ENCODE measurements around the gene NPHS1.
"Not testable (repeated sequence)": the region's sequence is repeated elsewhere in the genome, so short reads cannot be mapped to it uniquely, and the experiment has no call there.

Gene NPHS1

DNA sequence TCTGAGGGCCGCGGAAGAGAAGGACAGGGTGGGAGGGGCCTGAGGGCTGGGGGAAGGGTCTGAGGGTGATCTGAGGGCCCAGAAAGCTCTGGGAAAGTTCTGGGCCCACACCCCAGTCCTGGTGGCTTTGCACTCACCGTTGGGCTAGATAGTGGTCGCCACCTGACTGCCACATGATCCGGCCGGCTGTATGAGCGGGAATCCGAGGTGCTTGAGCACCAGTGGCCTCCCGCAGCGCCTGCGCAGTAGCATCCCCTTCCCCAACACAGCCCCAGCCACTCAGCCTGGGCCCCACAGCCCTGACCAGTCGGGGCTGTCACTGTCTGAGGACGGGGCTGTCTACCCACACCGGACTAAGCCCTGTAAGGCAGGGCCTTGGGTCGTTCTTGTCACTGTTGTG is 54.6 kb downstream of the NPHS1 start:
- TF ChIP-seq TRIM28 (IDR thresholded peaks at IDR 0.05; ENCODE audit: borderline replicate concordance, low read length) (no peak), GLI4 (tag by site-specific recombination; IDR thresholded peaks at IDR 0.05) (no peak), ZNF600 (tag by site-specific recombination; IDR thresholded peaks at IDR 0.05) (no peak), ZNF530 (tag by site-specific recombination; IDR thresholded peaks at IDR 0.05; ENCODE audit: low read depth) (no peak), ZNF19 (tag by site-specific recombination; IDR thresholded peaks at IDR 0.05; ENCODE audit: low read depth) (no peak), REPIN1 (tag by site-specific recombination; IDR thresholded peaks at IDR 0.05; ENCODE audit: low read depth) (no peak)
- TF ChIP-seq, protein P1, sequence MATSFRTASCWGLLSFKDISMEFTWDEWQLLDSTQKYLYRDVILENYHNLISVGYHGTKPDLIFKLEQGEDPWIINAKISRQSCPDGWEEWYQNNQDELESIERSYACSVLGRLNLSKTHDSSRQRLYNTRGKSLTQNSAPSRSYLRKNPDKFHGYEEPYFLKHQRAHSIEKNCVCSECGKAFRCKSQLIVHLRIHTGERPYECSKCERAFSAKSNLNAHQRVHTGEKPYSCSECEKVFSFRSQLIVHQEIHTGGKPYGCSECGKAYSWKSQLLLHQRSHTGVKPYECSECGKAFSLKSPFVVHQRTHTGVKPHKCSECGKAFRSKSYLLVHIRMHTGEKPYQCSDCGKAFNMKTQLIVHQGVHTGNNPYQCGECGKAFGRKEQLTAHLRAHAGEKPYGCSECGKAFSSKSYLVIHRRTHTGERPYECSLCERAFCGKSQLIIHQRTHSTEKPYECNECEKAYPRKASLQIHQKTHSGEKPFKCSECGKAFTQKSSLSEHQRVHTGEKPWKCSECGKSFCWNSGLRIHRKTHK (tag by site-specific recombination; IDR thresholded peaks at IDR 0.05): no peak
- ChIA-PET CTCF (interaction anchor here (0.5 to 0.8 kb wide), 3 partner anchors 12 to 1158 kb away, joined by 3 to 4 read pairs (median 3); no protein-coding TSS in a partner anchor), POLR2A (interaction anchor here (0.7 kb wide), 1 partner anchor 150 kb away, joined by 4 read pairs; the partner anchor contains the start of gene COX6B1)
- H3K4me3 ChIP-seq (ENCODE audit: low read depth, low read length): no peak overlapping the region
- H3K9me3 ChIP-seq (ENCODE audit: control insufficient read depth, insufficient read depth, low read depth, low read length): no peaks in the 10 kb centered on the region
- H3K4me1 ChIP-seq (ENCODE audit: control insufficient read depth, insufficient read depth, low read length): no peaks in the 10 kb centered on the region
- no peaks in the 10 kb centered on the region; a peak in 1 of 3 replicates for H3K36me3 ChIP-seq (ENCODE audit: control insufficient read depth in 2 of 2, insufficient read depth in 1 of 2, low read length in 2 of 2)
- H3K27ac ChIP-seq (ENCODE audit: extremely low read depth, low read depth, low read length): no peak overlapping the region

DNA sequence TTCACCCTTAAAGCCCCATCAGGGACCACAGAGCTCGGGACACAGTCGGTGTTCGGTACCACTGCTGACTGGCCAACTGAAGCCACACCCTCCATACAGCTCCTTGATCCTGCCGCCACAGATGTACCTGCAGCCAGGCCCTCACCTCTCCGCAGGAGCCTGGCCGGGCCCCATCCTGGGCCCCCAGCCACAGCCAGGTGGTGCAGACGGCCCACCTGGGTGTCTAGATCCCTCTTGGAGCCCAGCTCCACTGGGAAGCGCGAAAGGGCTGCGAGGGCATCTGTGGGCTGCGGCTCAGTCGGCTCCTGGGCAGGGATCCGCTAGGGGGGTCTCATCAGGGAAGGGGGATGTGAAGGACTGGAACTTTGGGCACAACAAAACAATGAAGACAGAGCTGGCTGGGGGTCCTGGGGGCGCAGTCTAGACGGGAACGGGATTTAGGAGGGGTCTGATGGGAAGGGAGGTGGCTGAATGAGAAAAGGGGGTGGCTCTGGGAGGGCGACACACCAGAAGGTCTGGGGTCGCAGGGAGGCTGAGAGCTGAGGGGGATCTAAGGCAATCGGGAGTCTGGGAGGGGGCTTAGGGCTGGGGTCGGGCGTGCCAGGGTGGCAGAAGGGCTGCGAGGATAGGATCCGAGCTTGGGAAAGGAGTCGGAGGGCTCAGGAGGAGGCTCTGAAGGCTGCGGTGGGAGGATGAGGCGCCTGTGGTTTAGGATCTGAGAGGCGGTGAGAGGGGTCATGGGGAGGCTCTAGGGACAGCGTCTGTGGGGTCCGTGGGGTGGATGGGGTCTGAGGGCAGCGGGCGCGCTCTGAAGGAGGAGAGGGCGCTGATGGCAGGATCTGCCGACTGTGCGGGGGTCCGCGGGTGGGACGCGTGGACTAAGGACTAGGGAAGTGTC is 55.4 kb downstream of the NPHS1 start:
- no peak overlapping the region for H3K27ac ChIP-seq (ENCODE audit: extremely low read depth, low read depth, low read length)
- TF ChIP-seq GLIS2 (tag by site-specific recombination; IDR thresholded peaks at IDR 0.05): peak; percentile 50; the same call in 1 of the 2 replicates
- TF ChIP-seq ZNF248 (tag by site-specific recombination; IDR thresholded peaks at IDR 0.05): peak; percentile 18; the same call in 1 of the 2 replicates
- TF ChIP-seq EGR2 (tag by site-specific recombination; IDR thresholded peaks at IDR 0.05; ENCODE audit: low read depth): peak; percentile 29; the same call in 1 of the 2 replicates
- TF ChIP-seq ZNF292 (tag by site-specific recombination; IDR thresholded peaks at IDR 0.05; ENCODE audit: borderline replicate concordance, low read depth): no peak
- ChIA-PET CTCF (interaction anchor here (0.7 to 1.6 kb wide), 6 partner anchors 11 to 150 kb away, joined by 3 to 7 read pairs (median 4); no protein-coding TSS in a partner anchor), POLR2A (no interaction called here)
- no peaks in the 10 kb centered on the region; a peak in 1 of 3 replicates for H3K36me3 ChIP-seq (ENCODE audit: control insufficient read depth in 2 of 2, insufficient read depth in 1 of 2, low read length in 2 of 2)
- H3K4me1 ChIP-seq (ENCODE audit: control insufficient read depth, insufficient read depth, low read length): no peaks in the 10 kb centered on the region
- H3K9me3 ChIP-seq (ENCODE audit: control insufficient read depth, insufficient read depth, low read depth, low read length): no peaks in the 10 kb centered on the region
- no peak overlapping the region for H3K4me3 ChIP-seq (ENCODE audit: low read depth, low read length)

DNA sequence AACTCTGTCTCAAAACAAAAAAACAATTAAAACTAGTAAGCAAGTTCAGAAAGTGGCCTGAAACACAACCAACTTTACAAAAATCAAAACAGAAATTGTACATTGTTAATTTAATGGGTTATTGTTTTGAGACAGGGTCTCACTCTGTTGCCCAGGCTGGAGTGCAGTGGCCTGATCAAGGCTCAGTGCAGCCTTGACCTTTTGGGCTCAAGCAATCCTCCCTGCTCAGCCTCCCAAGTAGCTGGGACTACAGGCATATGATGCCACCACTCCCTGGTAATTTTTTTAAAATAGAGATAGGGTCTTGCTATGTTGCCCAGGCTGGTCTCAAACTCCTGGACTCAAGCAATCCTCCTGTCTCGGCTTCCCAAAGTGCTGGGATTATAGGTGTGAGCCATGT is 56.7 kb downstream of the NPHS1 start:
- POLR2A ChIA-PET; H3K4me1 ChIP-seq (ENCODE audit: control insufficient read depth, insufficient read depth, low read length); H3K36me3 ChIP-seq (ENCODE audit: control insufficient read depth in 2 of 2, insufficient read depth in 1 of 2, low read length in 2 of 2); H3K27ac ChIP-seq (ENCODE audit: extremely low read depth, low read depth, low read length); H3K4me3 ChIP-seq (ENCODE audit: low read depth, low read length); H3K9me3 ChIP-seq (ENCODE audit: control insufficient read depth, insufficient read depth, low read depth, low read length): not testable (repeated sequence)
- TF ChIP-seq ZNF121 (tag by site-specific recombination; IDR thresholded peaks at IDR 0.05) (peak; percentile 97), ZNF664 (tag by site-specific recombination; IDR thresholded peaks at IDR 0.05) (peak; percentile 8; the same call in 1 of the 2 replicates)
- CTCF ChIA-PET: interaction anchor here (0.7 to 1.6 kb wide), 5 partner anchors 13 to 1002 kb away, joined by 3 to 6 read pairs (median 3); no protein-coding TSS in a partner anchor

DNA sequence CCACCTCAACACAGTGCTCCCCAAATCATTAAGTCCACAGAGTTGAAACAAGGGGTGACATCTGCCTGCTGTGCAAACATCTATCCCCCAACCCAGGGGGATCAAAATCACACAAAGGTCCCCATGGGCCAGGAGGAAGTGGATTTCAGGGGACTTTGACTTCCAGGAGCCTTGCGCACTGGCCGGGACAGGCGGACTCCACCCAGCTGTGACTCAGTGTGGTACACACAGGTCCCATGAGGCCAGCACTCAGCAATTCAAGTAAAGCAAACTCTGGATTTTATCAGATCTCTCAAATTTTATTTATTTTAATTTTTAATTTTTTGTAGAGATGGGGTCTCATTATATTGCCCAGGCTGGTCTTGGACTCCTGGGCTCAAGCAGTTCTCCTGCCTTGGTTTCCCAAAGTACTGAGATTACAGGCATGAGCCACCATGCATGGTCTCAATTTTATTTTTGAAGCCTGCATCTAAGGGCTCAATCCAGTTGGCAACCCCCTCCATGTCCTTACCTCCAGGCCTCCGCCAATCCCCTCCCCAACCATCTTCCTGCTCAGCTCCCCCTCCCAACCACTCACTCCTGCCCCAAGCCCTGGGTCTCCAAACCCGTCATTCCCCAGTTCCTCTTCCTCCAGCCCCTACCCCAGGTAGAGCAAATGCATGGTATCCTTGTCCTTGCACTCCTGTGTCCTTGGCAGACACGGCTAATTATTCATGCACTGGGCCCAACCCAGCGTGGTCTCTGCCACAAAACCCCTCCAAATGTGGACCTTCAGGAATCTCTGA is 58.7 kb downstream of the NPHS1 start:
- CTCF ChIA-PET: interaction anchor here (1.4 kb wide), 1 partner anchor 26 kb away, joined by 5 read pairs; no protein-coding TSS in a partner anchor
- no peak overlapping the region for H3K27ac ChIP-seq (ENCODE audit: extremely low read depth, low read depth, low read length)
- POLR2A ChIA-PET: interaction anchor here (0.7 kb wide), 1 partner anchor 1578 kb away, joined by 7 read pairs; the partner anchor contains the start of gene ZNF527
- H3K4me3 ChIP-seq (ENCODE audit: low read depth, low read length): no peak overlapping the region
- no peaks in the 10 kb centered on the region; a peak in 1 of 3 replicates for H3K36me3 ChIP-seq (ENCODE audit: control insufficient read depth in 2 of 2, insufficient read depth in 1 of 2, low read length in 2 of 2)
- H3K9me3 ChIP-seq (ENCODE audit: control insufficient read depth, insufficient read depth, low read depth, low read length): no peaks in the 10 kb centered on the region
- H3K4me1 ChIP-seq (ENCODE audit: control insufficient read depth, insufficient read depth, low read length): no peaks in the 10 kb centered on the region
- TF ChIP-seq ZNF404 (tag by site-specific recombination; IDR thresholded peaks at IDR 0.05) (no peak), KLF1 (tag by site-specific recombination; IDR thresholded peaks at IDR 0.05) (no peak)
- TF ChIP-seq, protein P2, sequence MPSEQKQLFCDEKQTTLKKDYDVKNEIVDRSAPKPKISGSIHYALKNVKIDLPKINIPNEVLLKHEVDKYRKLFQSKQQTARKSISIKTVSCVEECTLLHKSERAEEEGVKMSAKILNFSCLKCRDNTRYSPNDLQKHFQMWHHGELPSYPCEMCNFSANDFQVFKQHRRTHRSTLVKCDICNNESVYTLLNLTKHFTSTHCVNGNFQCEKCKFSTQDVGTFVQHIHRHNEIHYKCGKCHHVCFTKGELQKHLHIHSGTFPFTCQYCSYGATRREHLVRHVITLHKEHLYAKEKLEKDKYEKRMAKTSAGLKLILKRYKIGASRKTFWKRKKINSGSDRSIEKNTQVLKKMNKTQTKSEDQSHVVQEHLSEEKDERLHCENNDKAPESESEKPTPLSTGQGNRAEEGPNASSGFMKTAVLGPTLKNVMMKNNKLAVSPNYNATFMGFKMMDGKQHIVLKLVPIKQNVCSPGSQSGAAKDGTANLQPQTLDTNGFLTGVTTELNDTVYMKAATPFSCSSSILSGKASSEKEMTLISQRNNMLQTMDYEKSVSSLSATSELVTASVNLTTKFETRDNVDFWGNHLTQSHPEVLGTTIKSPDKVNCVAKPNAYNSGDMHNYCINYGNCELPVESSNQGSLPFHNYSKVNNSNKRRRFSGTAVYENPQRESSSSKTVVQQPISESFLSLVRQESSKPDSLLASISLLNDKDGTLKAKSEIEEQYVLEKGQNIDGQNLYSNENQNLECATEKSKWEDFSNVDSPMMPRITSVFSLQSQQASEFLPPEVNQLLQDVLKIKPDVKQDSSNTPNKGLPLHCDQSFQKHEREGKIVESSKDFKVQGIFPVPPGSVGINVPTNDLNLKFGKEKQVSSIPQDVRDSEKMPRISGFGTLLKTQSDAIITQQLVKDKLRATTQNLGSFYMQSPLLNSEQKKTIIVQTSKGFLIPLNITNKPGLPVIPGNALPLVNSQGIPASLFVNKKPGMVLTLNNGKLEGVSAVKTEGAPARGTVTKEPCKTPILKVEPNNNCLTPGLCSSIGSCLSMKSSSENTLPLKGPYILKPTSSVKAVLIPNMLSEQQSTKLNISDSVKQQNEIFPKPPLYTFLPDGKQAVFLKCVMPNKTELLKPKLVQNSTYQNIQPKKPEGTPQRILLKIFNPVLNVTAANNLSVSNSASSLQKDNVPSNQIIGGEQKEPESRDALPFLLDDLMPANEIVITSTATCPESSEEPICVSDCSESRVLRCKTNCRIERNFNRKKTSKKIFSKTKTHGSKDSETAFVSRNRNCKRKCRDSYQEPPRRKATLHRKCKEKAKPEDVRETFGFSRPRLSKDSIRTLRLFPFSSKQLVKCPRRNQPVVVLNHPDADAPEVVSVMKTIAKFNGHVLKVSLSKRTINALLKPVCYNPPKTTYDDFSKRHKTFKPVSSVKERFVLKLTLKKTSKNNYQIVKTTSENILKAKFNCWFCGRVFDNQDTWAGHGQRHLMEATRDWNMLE (tag by site-specific recombination; conservative IDR thresholded peaks at IDR 0.05; ENCODE audit: low read depth): no peak

Measured in HEK293 (cell line).